HCT116 (cell line): ENCODE results near the gene TTC8.
"Not testable (repeated sequence)": the region's sequence is repeated elsewhere in the genome, so short reads cannot be mapped to it uniquely, and the experiment has no call there.

Source experiments
- ATF3 ChIP-seq: IDR thresholded peaks from 2 replicates; pipeline ENCODE4 v1.6.1; 2012
- CTCF ChIP-seq, 3 experiments: fragments of 200-600 bp in 1 of 3; sonication (generic) in 1 of 3; IDR thresholded peaks in 2 of 3; conservative IDR thresholded peaks in 1 of 3; 2 replicates each; pipeline ENCODE4 v1.5.1; 2012 to 2017; ENCODE audit warnings: low read depth in 2 of 3, low read length in 2 of 3, antibody characterized with exemption in 1 of 3, borderline replicate concordance in 1 of 3, control low read depth in 1 of 3, mild to moderate bottlenecking in 1 of 3, mixed read lengths in 1 of 3, mixed run types in 1 of 3, moderate library complexity in 1 of 3; ENCODE audit not compliant: insufficient read depth in 1 of 3
- ELF1 ChIP-seq: IDR thresholded peaks from 2 replicates; pipeline ENCODE4 v1.6.1; 2012; ENCODE audit warnings: low read depth, borderline replicate concordance
- EZH2 ChIP-seq: fragments of 200-600 bp; sonication (generic); IDR thresholded peaks from 2 replicates; pipeline ENCODE4 v1.6.1; 2017; ENCODE audit warnings: antibody characterized with exemption, mixed run types
- JUND ChIP-seq: IDR thresholded peaks from 2 replicates; pipeline ENCODE4 v1.6.1; 2012
- MAX ChIP-seq: IDR thresholded peaks from 2 replicates; pipeline ENCODE4 v1.6.1; 2012
- POLR2A ChIP-seq: IDR thresholded peaks from 2 replicates; pipeline ENCODE4 v1.7.0; 2011; ENCODE audit warnings: borderline replicate concordance; ENCODE audit not compliant: insufficient read depth, insufficient read length; ENCODE audit errors: extremely low read depth
- RAD21 ChIP-seq: IDR thresholded peaks from 2 replicates; pipeline ENCODE4 v1.6.1; 2012; ENCODE audit warnings: low read depth, mild to moderate bottlenecking
- SIN3A ChIP-seq: IDR thresholded peaks from 2 replicates; pipeline ENCODE4 v1.6.1; 2012; ENCODE audit warnings: low read depth
- TCF7L2 ChIP-seq: IDR thresholded peaks from 2 replicates; pipeline ENCODE4 v1.7.0; 2011; ENCODE audit warnings: borderline replicate concordance, inconsistent platforms; ENCODE audit not compliant: insufficient read depth, insufficient read length; ENCODE audit errors: extremely low read depth
- ZBTB33 ChIP-seq: IDR thresholded peaks from 2 replicates; pipeline ENCODE4 v1.6.1; 2011; ENCODE audit warnings: mild to moderate bottlenecking, low read length, moderate library complexity; ENCODE audit not compliant: insufficient replicate concordance; ENCODE audit errors: extremely low read depth
- ZNF274 ChIP-seq: fragments of 200-500 bp; sonication (Bioruptor generic); IDR thresholded peaks from 2 replicates; pipeline ENCODE4 v1.6.1; 2014; ENCODE audit warnings: mild to moderate bottlenecking, low read depth, low read length, inconsistent platforms

GRCh38 chr14:88789573-88789972 is 34.9 kb upstream of the TTC8 start:
- not testable (repeated sequence) for TF ChIP-seq POLR2A; CTCF (IDR thresholded peaks at IDR 0.05 in 2 of 3, conservative IDR thresholded peaks at IDR 0.05 in 1 of 3; ENCODE audit: borderline replicate concordance in 1 of 3, insufficient read depth in 1 of 3, low read depth in 2 of 3, low read length in 2 of 3); ELF1; MAX; SIN3A; ZBTB33; ZNF274; EZH2; TCF7L2; RAD21; JUND; ATF3
